Transverse colon (tissue), 4 donors: Measurements from ENCODE around the gene ARHGAP12. TPM values are rescaled to one million over a fixed set of nuclear protein-coding genes. Genes with fewer than 3 reads are reported as not detected.
"Not testable (repeated sequence)": the region's sequence is repeated elsewhere in the genome, so short reads cannot be mapped to it uniquely, and the experiment has no call there.

Experiments
- DNase-seq: peaks from one replicate; pipeline ENCODE4 v3.0.0-alpha.2; 2019
- H3K27ac ChIP-seq, 4 donors: fragments of 200-600 bp; sonication (generic); 2 replicates each; pipeline ENCODE4 v1.5.1; 2016 to 2018; ENCODE audit warnings: inconsistent platforms in 4 of 4
- H3K27me3 ChIP-seq: fragments of 200-600 bp; sonication (generic); 2 replicates; pipeline ENCODE4 v1.5.1; 2017; ENCODE audit warnings: inconsistent platforms
- H3K36me3 ChIP-seq, 4 donors: fragments of 200-600 bp; sonication (generic); 2 replicates each; pipeline ENCODE4 v1.5.1; 2017 to 2019; ENCODE audit warnings: inconsistent platforms in 4 of 4
- H3K4me1 ChIP-seq, 4 donors: fragments of 200-600 bp; sonication (generic); 2 replicates each; pipeline ENCODE4 v1.5.1; 2017 to 2020; ENCODE audit warnings: inconsistent platforms in 4 of 4
- H3K4me3 ChIP-seq, 4 donors: fragments of 200-600 bp; sonication (generic); 1 replicate in 1 of 4; 2 replicates in 3 of 4; pipeline versions ENCODE4 v1.5.1 to v1.6.1; 2017 to 2019; ENCODE audit warnings: inconsistent platforms in 4 of 4
- H3K9me3 ChIP-seq, 2 donors: fragments of 200-600 bp; sonication (generic); 2 replicates each; pipeline ENCODE4 v1.5.1; 2017 to 2019; ENCODE audit warnings: inconsistent platforms in 2 of 2
- CTCF ChIP-seq, 5 experiments: fragments of 200-600 bp in 3 of 5; fragments of 450-650 bp in 2 of 5; sonication (generic) in 3 of 5; IDR thresholded peaks; 1 replicate in 2 of 5; 2 replicates in 3 of 5; pipeline ENCODE4 v1.5.1; 2016 to 2017; ENCODE audit warnings: antibody characterized with exemption in 5 of 5, inconsistent platforms in 3 of 5, mild to moderate bottlenecking in 2 of 5, moderate library complexity in 1 of 5
- EP300 ChIP-seq: sonication (generic); formaldehyde crosslinking; IDR thresholded peaks from one replicate; pipeline ENCODE4 v1.6.1; 2017; ENCODE audit warnings: antibody characterized with exemption, low read depth
- POLR2A ChIP-seq: fragments of 450-650 bp; IDR thresholded peaks from one replicate; pipeline ENCODE4 v1.6.1; 2016; ENCODE audit warnings: antibody characterized with exemption, mild to moderate bottlenecking, moderate library complexity
- POLR2AphosphoS5 ChIP-seq, 3 donors: sonication (generic); formaldehyde crosslinking; IDR thresholded peaks; one replicate each; pipeline ENCODE4 v1.6.1; 2016; ENCODE audit warnings: antibody characterized with exemption in 3 of 3
- WGBS, 2 donors: methylation state at CpG; one replicate each; pipeline ENCODE4 v1.1.5; 2018; ENCODE audit warnings: low coverage in 1 of 2; 5-methylcytosine and 5-hydroxymethylcytosine counted together
- in situ Hi-C, 4 donors: fragments of 200-750 bp; cut with MboI; loops; one replicate each; pipeline versions ENCODE4 v1.15.0 to v1.15.1; 2017; ENCODE audit warnings: low sequenced_read_pairs in 3 of 4, low pct_ligation_motif_present in 1 of 4, low pct_unique_long_range_greater_than_20kb in 1 of 4
- intact Hi-C: fragments of 100-400 bp; cut with DNase I; formaldehyde crosslinking; loops from one replicate; pipeline ENCODE4 v1.15.1; 2023; ENCODE audit warnings: low total_unique reads
- total RNA-seq, 4 donors: library from RNA; depleted of rRNA; stranded (reverse); fragments of >200 nt; gene quantifications; one replicate each; pipeline ENCODE4 v1.1.0, GENCODE V29; 2016

ARHGAP12 gene
- total RNA-seq, 4 donors from 2014 or later, result 19.9 to 60.5 (median 46.1) TPM

GRCh38 chr10:31896968-31897384, 31.7 kb downstream of the ARHGAP12 start:
- Histone ChIP-seq H3K27ac (peak overlapping the region in 2 of 4 donors; percentile 4 to 27), H3K4me3 (no peak overlapping the region), H3K4me1 (peaks cover 0 to 24% (median 14%) of the 10 kb centered on the region in 4 donors), H3K27me3 (no peaks in the 10 kb centered on the region), H3K9me3 (no peaks in the 10 kb centered on the region), H3K36me3 (no peaks in the 10 kb centered on the region)
- no peak for DNase-seq
- in situ Hi-C loops, result no loop called here
- TF ChIP-seq POLR2A (no peak), CTCF (IDR thresholded peaks at IDR 0.05) (no peak), EP300 (no peak), POLR2AphosphoS5 (IDR thresholded peaks at IDR 0.05) (no peak)
- WGBS, 2 donors, result 67 to 79% methylated on average over 1 of the region's 1 CpG
- intact Hi-C loops, result no loop called here

- H3K36me3 ChIP-seq, H3K27ac ChIP-seq, H3K27me3 ChIP-seq, DNase-seq, intact Hi-C loops, in situ Hi-C loops, H3K4me3 ChIP-seq, H3K9me3 ChIP-seq: not testable (repeated sequence)
- H3K4me1 ChIP-seq, result peaks cover 0 to 24% (median 14%) of the 10 kb centered on the region in 4 donors
- 95 to 100% methylated on average over 2 to 6 of the region's 6 CpGs for WGBS, 2 donors
Observed at GRCh38 chr10:31895722-31896121, 32.9 kb downstream of the ARHGAP12 start.

- peaks cover 2 to 18% (median 10%) of the 10 kb centered on the region in 4 donors for H3K4me1 ChIP-seq
- in situ Hi-C loops, result no loop called here
- H3K36me3 ChIP-seq, result no peaks in the 10 kb centered on the region
- no peak for TF ChIP-seq EP300
- TF ChIP-seq POLR2AphosphoS5 (IDR thresholded peaks at IDR 0.05), result no peak
- TF ChIP-seq CTCF (IDR thresholded peaks at IDR 0.05), result no peak
- no peak for TF ChIP-seq POLR2A
- no peaks in the 10 kb centered on the region for H3K9me3 ChIP-seq
- no peak for DNase-seq
- peak overlapping the region in 1 of 4 donors; percentile 16 for H3K27ac ChIP-seq
- H3K4me3 ChIP-seq, result no peak overlapping the region
- intact Hi-C loops, result no loop called here
- 67 to 71% methylated on average over 1 of the region's 1 CpG for WGBS, 2 donors
- H3K27me3 ChIP-seq, result no peaks in the 10 kb centered on the region
Observed at GRCh38 chr10:31888442-31888841, 40.2 kb downstream of the ARHGAP12 start.

GRCh38 chr10:31887850-31888249, 40.8 kb downstream of the ARHGAP12 start:
- WGBS, 2 donors, result 92 to 100% methylated on average over 4 to 7 of the region's 7 CpGs
- H3K27me3 ChIP-seq, result no peaks in the 10 kb centered on the region
- no peaks in the 10 kb centered on the region for H3K9me3 ChIP-seq
- intact Hi-C loops, result no loop called here
- in situ Hi-C loops, result no loop called here
- no peaks in the 10 kb centered on the region for H3K36me3 ChIP-seq
- peaks cover 2 to 24% (median 14%) of the 10 kb centered on the region in 4 donors for H3K4me1 ChIP-seq
- no peak overlapping the region for H3K4me3 ChIP-seq
- TF ChIP-seq CTCF (IDR thresholded peaks at IDR 0.05) (no peak), POLR2AphosphoS5 (IDR thresholded peaks at IDR 0.05) (no peak), EP300 (no peak)
- DNase-seq, result peak; percentile 18
- H3K27ac ChIP-seq, result peak overlapping the region in 1 of 4 donors; percentile 16

- Histone ChIP-seq H3K27me3 (no peaks in the 10 kb centered on the region), H3K4me3 (no peak overlapping the region), H3K36me3 (no peaks in the 10 kb centered on the region), H3K27ac (no peak overlapping the region), H3K4me1 (peaks cover 2 to 32% (median 19%) of the 10 kb centered on the region in 4 donors), H3K9me3 (no peaks in the 10 kb centered on the region)
- TF ChIP-seq POLR2A (no peak), CTCF (IDR thresholded peaks at IDR 0.05) (no peak), POLR2AphosphoS5 (IDR thresholded peaks at IDR 0.05) (no peak), EP300 (no peak)
- 44 to 68% methylated on average over 1 of the region's 1 CpG for WGBS, 2 donors
- DNase-seq, result no peak
- intact Hi-C loops, result no loop called here
- in situ Hi-C loops, result no loop called here
Observed at GRCh38 chr10:31886885-31887284, 41.7 kb downstream of the ARHGAP12 start.
